Tibial nerve (tissue), 4 donors: ENCODE measurements around the gene MARK2.

ENCODE experiments used
- CTCF ChIP-seq, 5 experiments: fragments of 200-600 bp in 3 of 5; fragments of 450-650 bp in 2 of 5; sonication (generic) in 3 of 5; IDR thresholded peaks; one replicate each; pipeline ENCODE4 v1.5.1; 2016 to 2019; ENCODE audit warnings: antibody characterized with exemption in 5 of 5, mild to moderate bottlenecking in 3 of 5, moderate library complexity in 2 of 5
- EP300 ChIP-seq, 2 donors: sonication (generic); formaldehyde crosslinking; IDR thresholded peaks; one replicate each; pipeline ENCODE4 v1.6.1; 2017; ENCODE audit warnings: antibody characterized with exemption in 2 of 2, mild to moderate bottlenecking in 1 of 2

- TF ChIP-seq CTCF (IDR thresholded peaks at IDR 0.05) = no peak
- TF ChIP-seq EP300 (IDR thresholded peaks at IDR 0.05) = no peak
Measured at GRCh38 chr11:63903884-63904283, 65.0 kb downstream of the MARK2 start.
